ENCODE data around the gene SAXO1.

The SAXO1 gene

DNA sequence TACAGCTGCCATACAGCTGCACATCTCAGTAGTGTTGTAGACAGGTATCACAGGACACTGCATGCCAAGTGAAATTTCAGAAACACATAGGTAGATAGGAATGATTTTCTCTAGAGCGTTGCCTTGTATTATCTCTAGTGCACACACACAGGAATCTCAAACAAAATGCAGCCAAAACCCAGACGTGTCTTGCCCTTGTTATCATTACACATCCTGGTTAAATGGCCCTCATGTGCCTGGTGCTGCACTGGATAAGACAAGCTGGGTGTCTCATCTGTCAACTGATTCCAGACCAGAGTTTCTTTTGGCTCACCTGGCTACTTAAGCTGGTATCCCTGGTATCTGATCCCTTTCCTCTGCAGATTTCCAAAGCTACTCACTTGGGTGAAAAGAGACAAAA lies 59.7 kb downstream of the SAXO1 start:
- TF ChIP-seq, protein P1, sequence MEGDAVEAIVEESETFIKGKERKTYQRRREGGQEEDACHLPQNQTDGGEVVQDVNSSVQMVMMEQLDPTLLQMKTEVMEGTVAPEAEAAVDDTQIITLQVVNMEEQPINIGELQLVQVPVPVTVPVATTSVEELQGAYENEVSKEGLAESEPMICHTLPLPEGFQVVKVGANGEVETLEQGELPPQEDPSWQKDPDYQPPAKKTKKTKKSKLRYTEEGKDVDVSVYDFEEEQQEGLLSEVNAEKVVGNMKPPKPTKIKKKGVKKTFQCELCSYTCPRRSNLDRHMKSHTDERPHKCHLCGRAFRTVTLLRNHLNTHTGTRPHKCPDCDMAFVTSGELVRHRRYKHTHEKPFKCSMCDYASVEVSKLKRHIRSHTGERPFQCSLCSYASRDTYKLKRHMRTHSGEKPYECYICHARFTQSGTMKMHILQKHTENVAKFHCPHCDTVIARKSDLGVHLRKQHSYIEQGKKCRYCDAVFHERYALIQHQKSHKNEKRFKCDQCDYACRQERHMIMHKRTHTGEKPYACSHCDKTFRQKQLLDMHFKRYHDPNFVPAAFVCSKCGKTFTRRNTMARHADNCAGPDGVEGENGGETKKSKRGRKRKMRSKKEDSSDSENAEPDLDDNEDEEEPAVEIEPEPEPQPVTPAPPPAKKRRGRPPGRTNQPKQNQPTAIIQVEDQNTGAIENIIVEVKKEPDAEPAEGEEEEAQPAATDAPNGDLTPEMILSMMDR (IDR thresholded peaks at IDR 0.05; ENCODE audit: low read depth, low read length), result no peak
- in situ Hi-C loops (cut with HindIII; ENCODE audit: low sequenced_read_pairs), result no loop called here
- DNase-seq (ENCODE audit: low read depth, low spot score), result no peak

DNA sequence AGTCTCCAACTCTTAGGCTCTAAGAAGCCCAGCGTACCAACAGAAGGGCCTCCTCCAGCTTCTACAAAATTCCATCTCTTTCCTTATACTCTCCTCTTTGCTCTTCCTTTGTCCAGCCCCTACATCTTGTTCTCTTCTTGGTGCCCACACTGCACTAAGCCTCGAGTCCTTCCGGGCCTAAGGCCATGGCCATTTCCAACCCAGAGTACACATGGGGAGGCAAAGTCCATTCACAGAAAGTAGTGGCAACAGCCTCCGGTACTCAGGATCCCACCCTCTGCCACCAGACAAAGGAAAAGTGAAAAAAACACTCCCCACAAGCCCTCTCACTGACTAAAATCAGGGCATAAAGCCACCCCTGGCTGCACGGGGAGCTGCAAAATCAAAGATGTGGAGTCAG lies 60.3 kb downstream of the SAXO1 start:
- TF ChIP-seq, protein P1 (IDR thresholded peaks at IDR 0.05; ENCODE audit: low read depth, low read length), result no peak
- no peak overlapping the region for H3K4me3 ChIP-seq (ENCODE audit: low read depth, low read length)
- no peak for DNase-seq (ENCODE audit: low read depth, low spot score)
- in situ Hi-C loops (cut with HindIII; ENCODE audit: low sequenced_read_pairs), result no loop called here

More for the DNA sequence above, 59.7 kb downstream of the SAXO1 start:
- no peak overlapping the region for H3K4me3 ChIP-seq (ENCODE audit: low read depth, low read length)

DNA sequence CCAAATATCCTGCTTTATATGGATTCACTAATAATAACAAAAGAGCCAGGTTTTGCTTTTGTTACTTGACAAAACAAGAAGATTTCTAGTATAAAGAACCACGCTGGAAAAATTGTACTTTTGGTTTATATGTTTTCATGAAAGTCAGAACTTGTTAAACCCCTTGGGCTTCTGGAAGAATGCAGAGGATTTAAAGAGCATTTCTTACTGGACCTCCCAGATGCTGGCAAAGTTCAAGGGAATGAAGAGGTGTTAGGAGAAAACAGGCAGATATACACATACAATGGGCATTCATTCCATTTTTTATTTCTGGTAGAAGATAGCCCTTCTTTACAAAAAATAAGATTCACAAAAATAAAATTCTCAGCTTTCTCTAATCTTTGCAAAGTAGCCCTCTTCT lies 61.1 kb downstream of the SAXO1 start:
- DNase-seq (ENCODE audit: low read depth, low spot score), result no peak
- TF ChIP-seq, protein P1 (IDR thresholded peaks at IDR 0.05; ENCODE audit: low read depth, low read length), result no peak
- no peak overlapping the region for H3K4me3 ChIP-seq (ENCODE audit: low read depth, low read length)
- in situ Hi-C loops (cut with HindIII; ENCODE audit: low sequenced_read_pairs), result no loop called here

DNA sequence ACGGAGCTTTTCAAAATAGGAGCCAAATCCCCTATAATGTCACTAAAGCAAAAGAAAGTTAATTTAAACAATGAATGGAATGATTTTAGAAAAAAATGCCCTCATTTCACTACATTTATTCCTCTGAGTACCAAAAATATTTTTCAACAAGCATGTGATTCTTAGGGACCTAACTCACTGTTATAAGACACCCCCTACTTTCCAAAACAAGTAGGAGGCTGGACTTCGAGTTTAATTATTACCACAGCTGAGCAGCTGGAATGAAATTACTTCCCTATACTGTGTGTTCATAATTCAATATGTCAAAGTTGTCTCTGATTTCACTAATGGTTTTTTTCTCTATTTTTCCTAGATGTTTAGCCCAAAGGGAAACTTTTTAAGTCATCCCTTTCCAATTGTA lies 61.6 kb downstream of the SAXO1 start:
- DNase-seq (ENCODE audit: low read depth, low spot score), result no peak
- in situ Hi-C loops (cut with HindIII; ENCODE audit: low sequenced_read_pairs), result no loop called here
- TF ChIP-seq, protein P1 (IDR thresholded peaks at IDR 0.05; ENCODE audit: low read depth, low read length), result no peak
- no peak overlapping the region for H3K4me3 ChIP-seq (ENCODE audit: low read depth, low read length)

DNA sequence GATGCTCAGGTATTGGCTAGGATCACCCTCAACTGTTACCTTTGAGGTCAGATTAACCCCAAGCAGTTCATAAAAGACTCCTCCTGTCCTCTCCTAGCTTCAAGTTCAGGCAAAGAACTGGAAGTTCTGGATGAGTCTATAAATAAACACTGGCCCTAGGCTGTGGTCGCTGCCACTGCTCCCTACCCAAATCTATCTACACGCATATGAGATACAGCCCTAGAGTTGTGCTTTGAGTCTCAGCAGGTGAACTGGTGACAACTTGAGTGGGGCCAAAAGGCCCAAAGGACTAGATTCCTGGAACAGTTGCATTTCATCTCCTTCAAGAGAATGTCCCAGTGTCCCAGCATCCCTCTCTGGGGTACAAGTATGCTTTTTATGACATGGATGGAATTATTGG lies 62.6 kb downstream of the SAXO1 start:
- no peak for DNase-seq (ENCODE audit: low read depth, low spot score)
- no peak overlapping the region for H3K4me3 ChIP-seq (ENCODE audit: low read depth, low read length)
- in situ Hi-C loops (cut with HindIII; ENCODE audit: low sequenced_read_pairs), result no loop called here
- TF ChIP-seq, protein P1 (IDR thresholded peaks at IDR 0.05; ENCODE audit: low read depth, low read length), result no peak

DNA sequence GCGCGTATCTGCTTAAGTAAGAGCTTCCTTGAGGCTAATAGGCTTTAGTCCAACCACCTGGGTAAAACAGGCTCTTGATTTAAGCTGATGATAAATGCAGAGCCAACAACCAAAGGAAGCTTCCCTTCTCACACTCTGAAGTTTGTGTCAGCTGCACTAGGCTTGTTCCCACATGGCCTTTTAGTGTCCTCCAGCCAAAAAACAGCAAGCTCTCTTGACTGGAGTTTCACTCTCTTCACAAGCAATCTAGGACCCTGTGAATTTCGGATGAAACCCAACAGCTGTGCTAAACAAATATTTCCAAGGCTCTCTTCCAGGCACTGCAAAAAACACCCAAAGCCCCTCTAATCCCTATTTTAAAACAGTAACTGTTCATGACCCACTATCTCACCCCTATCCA lies 63.9 kb downstream of the SAXO1 start:
- H3K4me3 ChIP-seq (ENCODE audit: low read depth, low read length), result no peak overlapping the region
- TF ChIP-seq, protein P1 (IDR thresholded peaks at IDR 0.05; ENCODE audit: low read depth, low read length), result no peak
- no peak for DNase-seq (ENCODE audit: low read depth, low spot score)
- in situ Hi-C loops (cut with HindIII; ENCODE audit: low sequenced_read_pairs), result no loop called here

DNA sequence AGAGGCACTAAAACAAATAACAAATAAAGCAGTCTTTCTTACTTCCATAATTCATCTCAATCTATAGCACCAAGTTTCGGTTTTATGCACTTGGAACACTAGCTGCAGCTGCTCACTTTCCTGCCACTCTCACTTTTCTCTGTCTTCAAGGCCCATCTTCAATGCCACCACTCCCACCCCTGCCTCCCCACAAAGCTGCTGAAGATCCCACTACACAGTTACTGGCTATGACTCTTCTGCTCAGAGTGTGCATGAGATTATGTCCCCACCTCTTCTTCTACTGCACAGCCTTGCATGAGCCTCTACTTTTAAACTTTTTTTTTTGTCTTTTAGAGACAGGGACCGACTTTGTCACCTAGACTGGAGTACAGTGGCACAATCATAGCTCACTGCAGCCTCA lies 77.4 kb downstream of the SAXO1 start:
- no peak overlapping the region for H3K4me3 ChIP-seq (ENCODE audit: low read depth, low read length)
- in situ Hi-C loops (cut with HindIII; ENCODE audit: low sequenced_read_pairs), result no loop called here
- TF ChIP-seq, protein P1 (IDR thresholded peaks at IDR 0.05; ENCODE audit: low read depth, low read length), result no peak
- DNase-seq (ENCODE audit: low read depth, low spot score), result no peak

All from astrocyte of the spinal cord (primary cell).